Muscle of arm (tissue), 12 donors: ENCODE measurements around the gene TGFBR1. TPM values are rescaled to one million over a fixed set of nuclear protein-coding genes. Genes with fewer than 3 reads are reported as not detected.
A peak's percentile ranks its signal among the peaks of the same experiment; 100 is the strongest.
"Not testable (repeated sequence)": the region's sequence is repeated elsewhere in the genome, so short reads cannot be mapped to it uniquely, and the experiment has no call there.

Source experiments
- DNase-seq: peaks from one replicate; pipeline ENCODE4 v3.0.0-alpha.2; 2013
- polyA plus RNA-seq, 12 donors: library from polyadenylated mRNA; unstranded; fragments of 120-200 nt; gene quantifications; one replicate each; pipeline ENCODE4 v1.2.1, GENCODE V29; 2013; ENCODE audit not compliant: insufficient read length in 12 of 12

The TGFBR1 gene
- polyA plus RNA-seq, 12 donors: 22.1 to 34.1 (median 26.9) TPM; not detected in 1

DNA sequence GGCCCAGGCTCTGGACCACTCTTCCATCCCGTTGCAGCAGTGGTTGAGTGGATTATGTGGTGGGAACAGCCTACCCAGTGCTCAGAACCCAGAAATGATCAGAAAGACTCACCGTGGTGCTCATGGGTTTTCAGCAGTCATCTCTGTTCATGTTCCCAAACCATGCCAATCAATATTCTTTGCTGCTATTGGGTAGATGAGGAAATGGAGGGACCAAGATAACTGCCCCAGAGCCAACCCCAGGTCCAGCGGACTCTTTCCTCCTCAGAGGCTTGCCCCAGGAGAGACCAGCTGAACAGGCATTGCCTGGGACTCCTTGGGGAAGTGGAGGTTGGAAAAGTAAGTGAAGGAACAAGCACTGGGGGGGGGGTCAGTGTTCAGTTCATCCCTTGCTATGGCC, 78.7 kb downstream of the TGFBR1 start:
- no peak for DNase-seq

GRCh38 chr9:99184110-99184474, 79.2 kb downstream of the TGFBR1 start:
- no peak for DNase-seq

GRCh38 chr9:99184475-99185347, 79.8 kb downstream of the TGFBR1 start:
- DNase-seq: peak; percentile 94

- DNase-seq: no peak
Measured at GRCh38 chr9:99185348-99185632, 80.4 kb downstream of the TGFBR1 start.

- no peak for DNase-seq
Measured at GRCh38 chr9:99185934-99186333, 81.0 kb downstream of the TGFBR1 start.

GRCh38 chr9:99187311-99187710, 82.4 kb downstream of the TGFBR1 start:
- no peak for DNase-seq

DNA sequence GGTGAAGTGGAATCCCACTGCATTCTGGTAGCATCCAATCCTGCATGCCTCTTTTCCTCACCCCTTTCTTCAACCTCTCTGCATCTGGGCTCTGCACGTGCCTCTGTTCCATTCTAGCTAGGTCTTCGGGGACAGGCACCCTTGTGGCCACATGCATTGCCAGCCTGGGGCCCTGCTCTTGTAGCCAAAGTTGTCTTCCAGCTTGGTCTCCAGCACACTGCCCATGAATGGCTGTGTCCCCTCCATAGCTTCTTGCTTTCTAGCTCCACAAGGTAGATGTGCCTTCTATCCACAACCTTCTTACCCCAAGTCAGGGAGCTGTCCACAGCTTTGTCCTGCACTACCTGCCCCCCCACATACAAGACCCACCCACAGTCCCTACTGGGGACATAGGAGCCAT, 84.3 kb downstream of the TGFBR1 start:
- DNase-seq: no peak

DNA sequence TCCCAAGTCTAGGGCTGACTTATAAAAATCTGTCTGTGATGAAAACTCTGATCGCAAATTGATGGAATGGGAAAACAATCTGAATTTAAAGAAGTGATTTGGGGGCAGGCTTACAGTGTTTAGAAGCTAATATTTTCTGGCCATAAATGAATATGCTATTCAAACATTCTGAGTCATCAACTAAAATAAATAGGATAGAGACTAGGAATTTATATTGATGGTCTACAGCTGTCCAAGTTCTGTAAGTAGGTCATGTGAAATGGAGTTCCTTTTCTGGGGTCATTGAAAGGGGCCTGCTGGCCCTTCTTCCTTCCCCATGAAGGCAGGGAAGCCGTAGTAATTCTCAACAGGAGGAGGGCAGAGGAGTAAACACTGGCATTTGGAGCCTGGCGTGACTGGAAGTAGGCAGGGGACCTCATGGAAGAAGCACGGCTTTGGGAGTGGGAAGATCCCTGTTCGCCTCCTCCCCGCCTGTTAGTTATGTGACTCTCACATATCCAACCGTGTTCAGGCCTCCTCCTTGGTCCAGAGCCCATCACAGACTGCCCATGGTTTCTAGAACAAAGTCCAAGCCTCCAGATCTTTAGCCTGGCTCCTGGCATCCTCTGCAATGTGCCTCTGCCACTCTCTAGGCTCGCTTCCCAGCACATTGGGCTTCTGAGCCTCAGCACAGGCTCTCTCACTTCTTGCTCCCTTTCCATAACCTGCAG, 85.1 kb downstream of the TGFBR1 start:
- no peak for DNase-seq

- DNase-seq: no peak
Measured at GRCh38 chr9:99190597-99191283, 85.8 kb downstream of the TGFBR1 start.

GRCh38 chr9:99192786-99193465, 88.0 kb downstream of the TGFBR1 start:
- no peak for DNase-seq

DNA sequence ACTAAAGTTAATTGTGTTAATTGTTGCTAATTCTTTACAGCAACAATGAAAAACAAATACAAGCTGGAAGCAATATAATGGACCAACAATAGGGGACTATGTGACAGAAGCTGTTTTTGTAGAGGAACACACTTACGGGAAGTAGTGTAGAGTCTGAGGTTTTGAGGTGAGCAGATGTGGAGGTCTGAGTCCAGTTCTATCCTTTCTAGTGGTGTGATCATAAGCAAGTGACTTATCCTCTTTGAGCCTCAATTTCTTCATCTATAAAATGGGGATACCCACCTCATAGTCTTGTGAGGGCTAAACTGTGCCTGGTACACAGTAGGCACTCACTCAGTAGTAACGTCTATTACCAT, 88.5 kb downstream of the TGFBR1 start:
- no peak for DNase-seq

GRCh38 chr9:99196484-99196883, 91.6 kb downstream of the TGFBR1 start:
- DNase-seq: not testable (repeated sequence)

DNA sequence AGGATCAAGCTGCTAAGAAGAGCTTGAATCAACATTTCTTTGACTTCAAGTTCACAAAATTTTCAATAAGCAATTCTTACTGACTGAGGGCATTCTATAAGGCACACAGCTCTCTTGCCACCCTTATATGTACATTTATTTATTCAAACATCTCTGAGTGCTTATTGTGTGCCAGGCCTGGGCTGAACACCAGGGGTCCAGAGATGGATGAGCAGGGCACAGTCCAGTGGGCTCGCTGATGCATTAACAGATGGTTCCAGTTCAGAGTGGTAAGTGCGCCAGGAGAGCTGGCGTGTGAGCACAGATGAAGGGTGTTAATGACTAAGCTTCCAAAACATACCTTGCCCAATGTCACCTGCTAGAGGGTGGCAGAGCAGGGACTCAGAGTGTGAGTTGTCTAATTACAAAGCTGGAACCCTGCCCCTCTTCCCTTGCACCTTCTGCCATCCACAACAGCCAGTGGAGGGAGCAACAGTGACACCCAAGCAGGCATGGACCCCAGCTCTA, 92.3 kb downstream of the TGFBR1 start:
- no peak for DNase-seq

DNA sequence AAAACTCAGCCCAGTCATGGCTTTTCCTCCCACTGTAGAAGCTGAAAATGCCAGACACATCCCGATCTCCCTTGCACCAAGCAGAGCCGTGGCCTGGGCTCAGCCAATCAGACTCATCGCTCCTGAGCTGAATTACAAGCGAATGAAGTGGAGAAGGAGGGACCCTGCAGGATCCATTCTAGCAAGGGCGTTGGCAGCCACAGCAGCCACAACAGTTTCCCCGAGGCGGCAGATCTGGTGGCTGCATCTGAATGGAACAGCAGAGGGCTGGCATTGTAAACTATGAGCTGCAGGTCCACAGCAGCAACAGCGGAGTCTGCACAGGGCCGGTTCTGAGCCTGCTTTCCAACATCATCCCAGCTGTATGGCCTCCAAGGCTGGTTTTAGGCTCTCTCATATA, 93.1 kb downstream of the TGFBR1 start:
- no peak for DNase-seq

DNA sequence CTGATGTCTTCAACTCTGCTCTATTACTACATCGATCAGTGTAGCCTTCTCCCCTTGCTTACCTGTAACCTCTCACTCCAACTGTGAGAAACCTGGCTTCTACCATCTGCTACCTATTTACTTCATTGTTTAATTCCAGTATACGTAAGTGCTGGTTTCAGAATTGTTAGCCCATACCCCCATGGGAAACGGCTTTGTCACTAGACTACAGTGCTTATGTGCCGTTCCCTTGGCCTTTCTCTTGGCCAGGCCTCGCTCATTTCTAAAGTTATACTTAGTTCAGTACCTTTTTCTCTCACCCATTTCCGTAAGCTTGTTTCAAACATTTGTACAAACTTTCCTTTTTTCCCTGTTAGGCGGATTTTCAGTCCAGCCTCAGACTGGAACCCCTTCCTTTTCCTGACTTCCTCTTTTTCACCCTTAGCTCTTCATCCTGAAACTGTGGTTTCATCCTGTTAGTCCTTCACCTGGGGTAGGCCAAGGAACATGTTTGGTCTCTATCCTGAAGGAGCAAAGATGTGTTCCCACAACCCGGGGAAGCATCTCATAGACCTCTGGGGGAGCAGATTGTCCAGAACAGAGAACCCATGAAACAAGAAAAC, 95.1 kb downstream of the TGFBR1 start:
- no peak for DNase-seq

DNA sequence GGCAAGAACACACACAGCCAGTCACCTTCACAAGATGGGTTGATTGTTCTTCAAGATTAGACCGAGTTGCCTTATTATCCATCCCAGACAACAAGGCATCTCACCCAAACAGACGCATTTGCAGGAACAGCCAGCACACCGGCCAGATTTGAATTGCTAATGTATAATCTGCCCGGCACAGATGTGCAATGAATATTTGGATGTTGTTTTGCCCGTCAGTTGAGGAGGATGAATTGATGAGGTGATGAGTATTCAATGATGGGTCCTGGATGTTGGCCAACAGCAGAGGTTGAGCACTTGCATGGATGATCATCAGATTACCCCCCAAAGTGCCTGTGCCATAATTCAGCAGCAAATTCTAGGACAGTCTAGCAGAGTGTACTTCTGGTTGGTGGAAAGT, 96.7 kb downstream of the TGFBR1 start:
- no peak for DNase-seq

Other genes starting within 250 kb of the TGFBR1 start
- 100 to 1,000 TPM in 10 of 12 donors, 10 to 100 TPM in 1, not detected in 1; 94.2 to 243 (median 172) TPM for gene COL15A1, start 161.2 kb upstream of the TGFBR1 start, polyA plus RNA-seq
- 10 to 100 TPM in 11 of 12 donors, not detected in 1; 17.2 to 24.6 (median 21.3) TPM for gene ALG2, start 116.8 kb downstream of the TGFBR1 start, polyA plus RNA-seq
- gene SEC61B, start 117.2 kb downstream of the TGFBR1 start, polyA plus RNA-seq: 100 to 1,000 TPM in 3 of 12 donors, 10 to 100 TPM in 8, not detected in 1; 64.0 to 244 (median 85.0) TPM